Keratinocyte (primary cell): ENCODE data around the gene TMEM256.

Experiments
- EZH2 ChIP-seq: IDR thresholded peaks from one replicate; pipeline ENCODE4 v1.6.1; 2012; ENCODE audit warnings: inconsistent platforms, mild to moderate bottlenecking, low read length, moderate library complexity
- TF ChIP-seq, protein P1 (sequence below), 3 experiments: IDR thresholded peaks in 1 of 3; conservative IDR thresholded peaks in 1 of 3; optimal IDR thresholded peaks in 1 of 3; 2 replicates in 2 of 3; 3 replicates in 1 of 3; pipeline versions ENCODE3 to v1.5.1; 2011; ENCODE audit warnings: low read length in 3 of 3, mild to moderate bottlenecking in 3 of 3, moderate library complexity in 2 of 3, control low read depth in 1 of 3, inconsistent platforms in 1 of 3; ENCODE audit not compliant: insufficient read depth in 2 of 3; ENCODE audit errors: extremely low read depth in 1 of 3

DNA sequence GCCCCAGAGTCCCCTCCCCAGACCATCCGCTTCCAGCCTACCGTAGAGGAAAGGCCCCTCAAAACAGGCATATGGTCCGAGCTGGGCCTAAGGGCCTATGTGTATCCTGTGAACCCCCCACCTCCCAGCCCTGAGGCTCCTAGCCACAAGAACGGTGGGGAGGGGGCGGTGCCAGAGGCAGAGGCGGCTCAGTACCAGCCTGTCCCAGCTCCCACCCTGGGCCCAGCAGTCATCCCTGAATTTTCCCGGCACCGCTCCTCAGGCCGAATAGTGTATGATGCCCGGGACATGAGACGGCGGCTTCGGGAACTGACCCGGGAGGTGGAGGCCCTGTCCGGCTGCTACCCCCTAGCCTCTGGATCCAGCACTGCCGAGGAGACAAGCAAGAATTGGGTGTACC is 17.3 kb upstream of the TMEM256 start:
- TF ChIP-seq, protein P1, sequence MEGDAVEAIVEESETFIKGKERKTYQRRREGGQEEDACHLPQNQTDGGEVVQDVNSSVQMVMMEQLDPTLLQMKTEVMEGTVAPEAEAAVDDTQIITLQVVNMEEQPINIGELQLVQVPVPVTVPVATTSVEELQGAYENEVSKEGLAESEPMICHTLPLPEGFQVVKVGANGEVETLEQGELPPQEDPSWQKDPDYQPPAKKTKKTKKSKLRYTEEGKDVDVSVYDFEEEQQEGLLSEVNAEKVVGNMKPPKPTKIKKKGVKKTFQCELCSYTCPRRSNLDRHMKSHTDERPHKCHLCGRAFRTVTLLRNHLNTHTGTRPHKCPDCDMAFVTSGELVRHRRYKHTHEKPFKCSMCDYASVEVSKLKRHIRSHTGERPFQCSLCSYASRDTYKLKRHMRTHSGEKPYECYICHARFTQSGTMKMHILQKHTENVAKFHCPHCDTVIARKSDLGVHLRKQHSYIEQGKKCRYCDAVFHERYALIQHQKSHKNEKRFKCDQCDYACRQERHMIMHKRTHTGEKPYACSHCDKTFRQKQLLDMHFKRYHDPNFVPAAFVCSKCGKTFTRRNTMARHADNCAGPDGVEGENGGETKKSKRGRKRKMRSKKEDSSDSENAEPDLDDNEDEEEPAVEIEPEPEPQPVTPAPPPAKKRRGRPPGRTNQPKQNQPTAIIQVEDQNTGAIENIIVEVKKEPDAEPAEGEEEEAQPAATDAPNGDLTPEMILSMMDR (optimal IDR thresholded peaks at IDR 0.05 in 1 of 3, IDR thresholded peaks at IDR 0.05 in 1 of 3, conservative IDR thresholded peaks at IDR 0.05 in 1 of 3; ENCODE audit: extremely low read depth in 1 of 3, insufficient read depth in 2 of 3, low read length in 3 of 3): no peak
- no peak for TF ChIP-seq EZH2
